K562 (cell line): ENCODE results near the gene ZNF319. TPM values are rescaled to one million over a fixed set of nuclear protein-coding genes. Genes with fewer than 3 reads are reported as not detected.

Experiments used
- RNF219 ChIP-seq: fragments of 250-450 bp; sonication (Bioruptor Pico); IDR thresholded peaks from 2 replicates; pipeline ENCODE4 v1.5.0; 2022; ENCODE audit warnings: mild to moderate bottlenecking
- RREB1 ChIP-seq: fragments of 250-450 bp; sonication (Bioruptor Pico); IDR thresholded peaks from 2 replicates; pipeline ENCODE4 v1.4.0; 2020
- ZC3H8 ChIP-seq: fragments of 450-650 bp; IDR thresholded peaks from 2 replicates; pipeline ENCODE4 v1.6.1; 2017
- ZEB2 ChIP-seq: fragments of 450-650 bp; IDR thresholded peaks from 2 replicates; pipeline ENCODE4 v1.6.1; 2016
- ZNF175 ChIP-seq: fragments of 200-800 bp; sonication (Bioruptor generic); IDR thresholded peaks from 2 replicates; pipeline ENCODE4 v1.6.1; 2016; ENCODE audit warnings: low read depth, mild to moderate bottlenecking, missing genetic modification characterization, missing compliant biosample characterization
- polyA plus RNA-seq, 8 experiments: library from polyadenylated mRNA; depleted of rRNA in 4 of 8; stranded (reverse) in 5 of 8; unstranded in 3 of 8; fragments of >200 nt; fragmentation: Nextera tagmentation in 2 of 8; fragmentation: Illumina TruSeq in 1 of 8; extraction: Ambion mirVana in 2 of 8; extraction: Trizol in 1 of 8; gene quantifications; 2 replicates each; pipeline versions ENCODE4 v1.2.1 to v1.2.3, GENCODE V29; 2011 to 2014; ENCODE audit warnings: inconsistent platforms in 1 of 8, missing spikeins in 1 of 8
- total RNA-seq, 7 experiments: library from RNA; depleted of rRNA in 6 of 7; stranded (reverse); fragments of >200 nt in 6 of 7; fragmentation: Illumina TruSeq in 2 of 7; extraction: Trizol in 2 of 7; gene quantifications; 2 replicates each; pipeline versions ENCODE4 v1.2.1 to v1.2.3, GENCODE V29; 2011 to 2021; ENCODE audit warnings: low replicate concordance in 1 of 7

The ZNF319 gene
- total and polyA plus RNA-seq, 9 of the 15 experiments (the other 6 are each of a cell fraction or from before 2014, with no cell fraction given): 0.20 to 5.7 (median 1.4) TPM

GRCh38 chr16:58029410-58029809 lies 28.9 kb upstream of the ZNF319 start (continued):
- TF ChIP-seq RREB1 (CRISPR knock-in tag) (no peak), ZEB2 (no peak), ZC3H8 (no peak), RNF219 (no peak), ZNF175 (CRISPR knock-in tag) (no peak)
- TF ChIP-seq, all 486 proteins: peak for 0
